ENCODE measurements around the gene BMF. TPM values are rescaled to one million over a fixed set of nuclear protein-coding genes. Genes with fewer than 3 reads are reported as not detected.

The BMF gene
- total RNA-seq, 1 experiment from 2014 or later, result 81.5 TPM

DNA sequence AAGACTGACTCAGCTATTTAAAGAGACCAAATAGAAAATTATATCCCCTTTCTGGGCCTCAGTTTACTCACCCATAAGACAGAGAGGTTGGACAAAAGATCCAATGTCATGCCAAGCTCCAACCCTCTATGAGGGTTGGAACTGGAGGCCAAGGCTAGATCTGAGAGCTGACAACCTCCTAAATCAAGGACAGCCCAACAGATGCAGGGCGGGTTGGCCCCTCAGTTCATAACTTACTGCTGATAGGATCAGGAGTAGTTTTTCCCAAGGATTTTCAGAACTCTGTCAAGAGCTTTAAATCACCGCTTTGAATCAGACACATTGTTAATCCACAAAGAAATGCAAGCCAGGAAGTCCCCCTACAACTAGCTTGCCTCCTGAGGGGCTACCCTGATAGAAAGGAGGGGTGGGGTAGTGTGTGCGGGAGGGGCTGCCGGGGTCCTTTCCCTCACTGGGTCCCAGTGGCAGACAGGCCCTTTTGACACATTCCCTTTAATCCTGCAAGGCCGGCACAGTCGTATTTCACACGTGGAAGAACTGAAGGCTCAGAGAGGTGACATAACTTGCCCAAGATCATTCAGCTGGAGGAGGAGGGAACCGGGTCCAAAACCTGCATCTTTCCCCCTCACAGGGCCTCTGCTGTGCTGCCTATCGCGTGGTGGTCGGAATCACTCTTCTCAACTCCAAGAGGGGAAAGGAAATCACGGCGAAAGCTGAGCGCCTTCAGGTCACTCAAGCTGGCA, 21.4 kb downstream of the BMF start:
- H3K4me1 ChIP-seq, result peaks cover 80% of the 10 kb centered on the region
- intact Hi-C loops (cut with micrococcal nuclease; ENCODE audit: unreplicated experiment), result no loop called here
- H3K9me3 ChIP-seq, result no peaks in the 10 kb centered on the region
- peak overlapping the region; percentile 19 for H3K27ac Mint-ChIP-seq (ENCODE audit: unreplicated experiment)
- ChIA-PET POLR2A (interaction anchor here (0.6 to 1.0 kb wide), 4 partner anchors 12 to 227 kb away, joined by 3 to 6 read pairs (median 4); no protein-coding TSS in a partner anchor), CTCF (interaction anchor here (1.4 to 1.7 kb wide), 2 partner anchors 17 to 42 kb away, joined by 3 to 5 read pairs; no protein-coding TSS in a partner anchor)
- H3K4me3 ChIP-seq (ENCODE audit: low read depth, low read length), result no peak overlapping the region
- no TSS peak for BruUV-seq (replicated peaks)
- peaks cover 5% of the 10 kb centered on the region for H3K36me3 ChIP-seq (ENCODE audit: control insufficient read depth, insufficient read depth, low read length)
- no peaks in the 10 kb centered on the region for H3K9me3 Mint-ChIP-seq (ENCODE audit: unreplicated experiment)
- no peaks in the 10 kb centered on the region for H3K27me3 ChIP-seq (replicated peaks; ENCODE audit: control insufficient read depth, insufficient read depth, low read length)
- H3K36me3 Mint-ChIP-seq (ENCODE audit: insufficient read depth, unreplicated experiment), result peaks cover 32% of the 10 kb centered on the region
- TF ChIP-seq, protein P1, sequence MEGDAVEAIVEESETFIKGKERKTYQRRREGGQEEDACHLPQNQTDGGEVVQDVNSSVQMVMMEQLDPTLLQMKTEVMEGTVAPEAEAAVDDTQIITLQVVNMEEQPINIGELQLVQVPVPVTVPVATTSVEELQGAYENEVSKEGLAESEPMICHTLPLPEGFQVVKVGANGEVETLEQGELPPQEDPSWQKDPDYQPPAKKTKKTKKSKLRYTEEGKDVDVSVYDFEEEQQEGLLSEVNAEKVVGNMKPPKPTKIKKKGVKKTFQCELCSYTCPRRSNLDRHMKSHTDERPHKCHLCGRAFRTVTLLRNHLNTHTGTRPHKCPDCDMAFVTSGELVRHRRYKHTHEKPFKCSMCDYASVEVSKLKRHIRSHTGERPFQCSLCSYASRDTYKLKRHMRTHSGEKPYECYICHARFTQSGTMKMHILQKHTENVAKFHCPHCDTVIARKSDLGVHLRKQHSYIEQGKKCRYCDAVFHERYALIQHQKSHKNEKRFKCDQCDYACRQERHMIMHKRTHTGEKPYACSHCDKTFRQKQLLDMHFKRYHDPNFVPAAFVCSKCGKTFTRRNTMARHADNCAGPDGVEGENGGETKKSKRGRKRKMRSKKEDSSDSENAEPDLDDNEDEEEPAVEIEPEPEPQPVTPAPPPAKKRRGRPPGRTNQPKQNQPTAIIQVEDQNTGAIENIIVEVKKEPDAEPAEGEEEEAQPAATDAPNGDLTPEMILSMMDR (IDR thresholded peaks at IDR 0.05; ENCODE audit: insufficient read depth in 1 of 2, low read depth in 1 of 2, low read length in 1 of 2, severe bottlenecking in 1 of 2, unreplicated experiment in 1 of 2), result no peak
- no peak overlapping the region for H3K4me3 Mint-ChIP-seq (ENCODE audit: unreplicated experiment)
- H3K27me3 Mint-ChIP-seq (ENCODE audit: insufficient read depth, unreplicated experiment), result no peaks in the 10 kb centered on the region
- H3K4me1 Mint-ChIP-seq (ENCODE audit: low read depth, unreplicated experiment), result peaks cover 31% of the 10 kb centered on the region
- no peak for DNase-seq

DNA sequence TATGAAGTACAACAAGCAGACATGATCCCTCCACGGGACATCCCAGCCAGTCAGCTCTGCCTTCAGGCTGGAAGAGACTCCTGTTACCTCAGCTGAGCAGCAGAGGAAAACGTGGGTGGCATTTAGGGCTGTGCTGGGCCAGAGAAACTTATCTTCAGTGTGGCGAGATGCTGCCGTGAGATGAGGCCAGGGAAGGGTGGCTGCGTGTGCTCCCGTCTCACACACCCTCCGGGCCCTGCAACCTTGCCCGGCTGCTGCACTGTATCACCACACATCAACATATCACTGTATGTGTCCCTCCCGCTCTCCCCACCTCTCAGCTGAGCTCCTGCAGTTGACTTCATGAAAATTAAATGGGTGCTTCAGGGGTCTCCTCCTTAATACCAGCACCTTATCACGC, 23.4 kb downstream of the BMF start:
- H3K27me3 Mint-ChIP-seq (ENCODE audit: insufficient read depth, unreplicated experiment), result no peaks in the 10 kb centered on the region
- CTCF ChIA-PET, result interaction anchor here (0.6 kb wide), 1 partner anchor 314 kb away, joined by 5 read pairs; no protein-coding TSS in a partner anchor
- no TSS peak for BruUV-seq (replicated peaks)
- TF ChIP-seq, protein P1 (IDR thresholded peaks at IDR 0.05; ENCODE audit: insufficient read depth in 1 of 2, low read depth in 1 of 2, low read length in 1 of 2, severe bottlenecking in 1 of 2, unreplicated experiment in 1 of 2), result no peak
- H3K4me1 Mint-ChIP-seq (ENCODE audit: low read depth, unreplicated experiment), result peaks cover 42% of the 10 kb centered on the region
- Histone ChIP-seq H3K9me3 (no peaks in the 10 kb centered on the region), H3K27me3 (replicated peaks; ENCODE audit: control insufficient read depth, insufficient read depth, low read length) (no peaks in the 10 kb centered on the region), H3K36me3 (ENCODE audit: control insufficient read depth, insufficient read depth, low read length) (peaks cover 4% of the 10 kb centered on the region), H3K4me3 (ENCODE audit: low read depth, low read length) (no peak overlapping the region), H3K4me1 (peaks cover 86% of the 10 kb centered on the region)
- peaks cover 14% of the 10 kb centered on the region for H3K36me3 Mint-ChIP-seq (ENCODE audit: insufficient read depth, unreplicated experiment)
- H3K27ac Mint-ChIP-seq (ENCODE audit: unreplicated experiment), result peak overlapping the region; percentile 25
- intact Hi-C loops (cut with micrococcal nuclease; ENCODE audit: unreplicated experiment), result no loop called here
- no peak overlapping the region for H3K4me3 Mint-ChIP-seq (ENCODE audit: unreplicated experiment)
- no peaks in the 10 kb centered on the region for H3K9me3 Mint-ChIP-seq (ENCODE audit: unreplicated experiment)
- DNase-seq, result no peak
- POLR2A ChIA-PET, result no interaction called here

DNA sequence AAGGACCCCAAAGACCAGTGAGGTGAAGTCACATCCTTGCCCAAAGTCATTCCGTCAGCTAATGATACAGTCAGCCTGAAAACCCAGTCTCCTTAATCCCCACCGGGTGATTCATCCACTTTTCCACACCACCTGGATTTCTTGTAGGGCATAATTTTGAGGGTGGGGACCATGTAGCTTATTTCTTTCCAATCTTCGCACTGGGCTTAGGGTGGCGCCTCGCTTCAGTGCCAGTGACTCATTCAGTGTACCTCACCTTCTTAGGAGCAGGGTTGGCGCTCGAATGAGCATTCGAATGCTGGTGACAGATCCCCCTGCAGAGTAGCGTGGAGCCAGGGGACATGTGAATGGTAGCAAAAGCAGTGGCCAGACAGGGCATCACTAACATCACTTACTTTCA, 24.0 kb downstream of the BMF start:
- no peak for DNase-seq
- Mint-ChIP-seq H3K27me3 (ENCODE audit: insufficient read depth, unreplicated experiment) (no peaks in the 10 kb centered on the region), H3K36me3 (ENCODE audit: insufficient read depth, unreplicated experiment) (peaks cover 11% of the 10 kb centered on the region), H3K4me3 (ENCODE audit: unreplicated experiment) (no peak overlapping the region), H3K27ac (ENCODE audit: unreplicated experiment) (no peak overlapping the region), H3K4me1 (ENCODE audit: low read depth, unreplicated experiment) (peaks cover 45% of the 10 kb centered on the region), H3K9me3 (ENCODE audit: unreplicated experiment) (no peaks in the 10 kb centered on the region)
- peaks cover 83% of the 10 kb centered on the region for H3K4me1 ChIP-seq
- no peaks in the 10 kb centered on the region for H3K27me3 ChIP-seq (replicated peaks; ENCODE audit: control insufficient read depth, insufficient read depth, low read length)
- TF ChIP-seq, protein P1 (IDR thresholded peaks at IDR 0.05; ENCODE audit: insufficient read depth in 1 of 2, low read depth in 1 of 2, low read length in 1 of 2, severe bottlenecking in 1 of 2, unreplicated experiment in 1 of 2), result no peak
- intact Hi-C loops (cut with micrococcal nuclease; ENCODE audit: unreplicated experiment), result no loop called here
- CTCF ChIA-PET, result no interaction called here
- H3K9me3 ChIP-seq, result no peaks in the 10 kb centered on the region
- BruUV-seq (replicated peaks), result no TSS peak
- peaks cover 2% of the 10 kb centered on the region; the same call in 1 of the 2 replicates for H3K36me3 ChIP-seq (ENCODE audit: control insufficient read depth, insufficient read depth, low read length)
- H3K4me3 ChIP-seq (ENCODE audit: low read depth, low read length), result no peak overlapping the region
- POLR2A ChIA-PET, result no interaction called here

Measured in Caco-2 (cell line).